Measurements from ENCODE around the gene MAMSTR. TPM values are rescaled to one million over a fixed set of nuclear protein-coding genes. Genes with fewer than 3 reads are reported as not detected.

The MAMSTR gene
- total and polyA plus RNA-seq, 9 of the 15 experiments (the other 6 are each of a cell fraction or from before 2014, with no cell fraction given): 0.08 to 1.00 (median 0.40) TPM; not detected in 1

- WGBS (ENCODE audit: insufficient coverage, low coverage, missing lambda C conversion rate): 62% methylated on average over 11 of the region's 25 CpGs
- intact Hi-C loops (cut with micrococcal nuclease) (no loop called here), in situ Hi-C loops (cut with MboI) (no loop called here)
- no peaks in the 10 kb centered on the region for H3K9me3 ChIP-seq (replicated peaks; ENCODE audit: control insufficient read depth, insufficient read depth, low read depth, low read length)
- H3K4me1 ChIP-seq (replicated peaks in 1 of 2; ENCODE audit: control insufficient read depth in 2 of 2, insufficient read depth in 2 of 2, low read length in 2 of 2): peaks cover 6 to 48% of the 10 kb centered on the region in 2 experiments; a peak in 4 of 5 replicates
- no peak within 1 kb of the TSS for H2AFZ ChIP-seq (ENCODE audit: low read depth, low read length)
- H3K27ac ChIP-seq (ENCODE audit: extremely low read depth, low read depth, low read length): no peak within 1 kb of the TSS
- no peaks in the 10 kb centered on the region for H3K9me1 ChIP-seq (ENCODE audit: control insufficient read depth, insufficient read depth, low read length)
- ATAC-seq (no peak), DNase-seq (ENCODE audit: extremely low read depth in 1 of 4, low spot score in 3 of 4) (no peak), FAIRE-seq (no peak)
- H3K4me3 ChIP-seq: no peak within 1 kb of the TSS
- ChIA-PET POLR2A (no interaction called here), CTCF (ENCODE audit: low intra/inter-chr PET ratio) (no interaction called here)
- H3K27me3 ChIP-seq (ENCODE audit: control insufficient read depth in 2 of 2, insufficient read depth in 2 of 2, low read length in 2 of 2): no peaks in the 10 kb centered on the region
- no peaks in the 10 kb centered on the region for H3K79me2 ChIP-seq (ENCODE audit: control insufficient read depth, insufficient read depth, low read length)
- no peaks in the 10 kb centered on the region for H3K36me3 ChIP-seq (ENCODE audit: control insufficient read depth, insufficient read depth, low read length)
- TF ChIP-seq ZNF121 (CRISPR knock-in tag; conservative IDR thresholded peaks at IDR 0.05) (no peak), CBX5 (IDR thresholded peaks at IDR 0.05; ENCODE audit: borderline replicate concordance, low read depth) (no peak), ZKSCAN8 (CRISPR knock-in tag; IDR thresholded peaks at IDR 0.05) (no peak), HDGF (IDR thresholded peaks at IDR 0.05) (no peak), BHLHE40 (IDR thresholded peaks at IDR 0.05; ENCODE audit: low read length) (no peak), MTA2 (IDR thresholded peaks at IDR 0.05; ENCODE audit: low read depth) (no peak), BRF1 (IDR thresholded peaks at IDR 0.05; ENCODE audit: borderline replicate concordance, extremely low read depth, insufficient read length) (no peak), HDAC8 (tag; IDR thresholded peaks at IDR 0.05) (no peak)
- no peaks in the 10 kb centered on the region for H4K20me1 ChIP-seq (replicated peaks; ENCODE audit: control insufficient read depth, insufficient read depth, low read length)
- H3K4me2 ChIP-seq (ENCODE audit: insufficient read depth, low read length): no peak within 1 kb of the TSS
- H3K9ac ChIP-seq (ENCODE audit: insufficient read depth in 1 of 2, low read depth in 2 of 2, low read length in 2 of 2): peak within 1 kb of the TSS in 1 of 2 experiments; percentile 60; a peak in 1 of 4 replicates
- BruUV-seq (replicated peaks): no TSS peak
Observed at GRCh38 chr19:48672994-48673393, 46.5 kb downstream of the MAMSTR start, which contains the start of gene NTN5. Gene NTN5, minus strand, starts transcription at chr19:48673017. Its CDS starts 2,031 bp downstream, at chr19:48670986.

All from K562 (cell line).